ENCODE data around the gene EMC10.

DNA sequence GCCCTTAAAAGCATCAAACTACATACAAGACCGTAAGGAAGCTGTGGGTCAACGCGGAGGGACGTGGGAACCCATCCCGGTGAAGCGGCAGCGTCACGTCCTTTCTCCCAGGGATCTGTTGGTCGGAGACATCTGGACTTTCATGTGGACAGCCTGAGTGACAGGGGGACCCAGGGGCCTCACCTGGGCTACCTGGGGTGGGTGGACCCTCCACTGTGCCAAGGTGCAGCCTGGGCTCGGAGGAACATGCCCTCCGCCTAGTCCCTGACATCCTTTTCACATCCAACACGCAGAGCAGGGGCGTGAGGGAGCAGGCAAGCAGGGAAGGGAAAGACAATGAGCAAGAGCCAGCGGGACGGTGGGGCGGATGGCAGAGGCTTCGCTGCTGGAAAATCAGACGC is 14.1 kb downstream of the EMC10 start:
- TF ChIP-seq, protein P1, sequence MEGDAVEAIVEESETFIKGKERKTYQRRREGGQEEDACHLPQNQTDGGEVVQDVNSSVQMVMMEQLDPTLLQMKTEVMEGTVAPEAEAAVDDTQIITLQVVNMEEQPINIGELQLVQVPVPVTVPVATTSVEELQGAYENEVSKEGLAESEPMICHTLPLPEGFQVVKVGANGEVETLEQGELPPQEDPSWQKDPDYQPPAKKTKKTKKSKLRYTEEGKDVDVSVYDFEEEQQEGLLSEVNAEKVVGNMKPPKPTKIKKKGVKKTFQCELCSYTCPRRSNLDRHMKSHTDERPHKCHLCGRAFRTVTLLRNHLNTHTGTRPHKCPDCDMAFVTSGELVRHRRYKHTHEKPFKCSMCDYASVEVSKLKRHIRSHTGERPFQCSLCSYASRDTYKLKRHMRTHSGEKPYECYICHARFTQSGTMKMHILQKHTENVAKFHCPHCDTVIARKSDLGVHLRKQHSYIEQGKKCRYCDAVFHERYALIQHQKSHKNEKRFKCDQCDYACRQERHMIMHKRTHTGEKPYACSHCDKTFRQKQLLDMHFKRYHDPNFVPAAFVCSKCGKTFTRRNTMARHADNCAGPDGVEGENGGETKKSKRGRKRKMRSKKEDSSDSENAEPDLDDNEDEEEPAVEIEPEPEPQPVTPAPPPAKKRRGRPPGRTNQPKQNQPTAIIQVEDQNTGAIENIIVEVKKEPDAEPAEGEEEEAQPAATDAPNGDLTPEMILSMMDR (IDR thresholded peaks at IDR 0.05), result no peak
- TF ChIP-seq POLR2AphosphoS5 (IDR thresholded peaks at IDR 0.05; ENCODE audit: low read depth, low read length) (no peak), GATA2 (CRISPR knock-in tag; IDR thresholded peaks at IDR 0.05) (no peak), RAD21 (IDR thresholded peaks at IDR 0.05; ENCODE audit: low read length) (no peak), MXI1 (IDR thresholded peaks at IDR 0.05; ENCODE audit: low read depth, low read length) (no peak), EP300 (IDR thresholded peaks at IDR 0.05; ENCODE audit: borderline replicate concordance in 1 of 2, low read depth in 1 of 2, low read length in 1 of 2) (no peak), CHD2 (IDR thresholded peaks at IDR 0.05; ENCODE audit: low read length, partially characterized antibody) (no peak)
- TF ChIP-seq, protein P2, sequence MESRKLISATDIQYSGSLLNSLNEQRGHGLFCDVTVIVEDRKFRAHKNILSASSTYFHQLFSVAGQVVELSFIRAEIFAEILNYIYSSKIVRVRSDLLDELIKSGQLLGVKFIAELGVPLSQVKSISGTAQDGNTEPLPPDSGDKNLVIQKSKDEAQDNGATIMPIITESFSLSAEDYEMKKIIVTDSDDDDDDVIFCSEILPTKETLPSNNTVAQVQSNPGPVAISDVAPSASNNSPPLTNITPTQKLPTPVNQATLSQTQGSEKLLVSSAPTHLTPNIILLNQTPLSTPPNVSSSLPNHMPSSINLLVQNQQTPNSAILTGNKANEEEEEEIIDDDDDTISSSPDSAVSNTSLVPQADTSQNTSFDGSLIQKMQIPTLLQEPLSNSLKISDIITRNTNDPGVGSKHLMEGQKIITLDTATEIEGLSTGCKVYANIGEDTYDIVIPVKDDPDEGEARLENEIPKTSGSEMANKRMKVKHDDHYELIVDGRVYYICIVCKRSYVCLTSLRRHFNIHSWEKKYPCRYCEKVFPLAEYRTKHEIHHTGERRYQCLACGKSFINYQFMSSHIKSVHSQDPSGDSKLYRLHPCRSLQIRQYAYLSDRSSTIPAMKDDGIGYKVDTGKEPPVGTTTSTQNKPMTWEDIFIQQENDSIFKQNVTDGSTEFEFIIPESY (IDR thresholded peaks at IDR 0.05; ENCODE audit: borderline replicate concordance, low read depth), result no peak

Data from SK-N-SH (cell line).